Transverse colon (tissue), 4 donors: ENCODE measurements around the gene CCDC7. TPM values are rescaled to one million over a fixed set of nuclear protein-coding genes. Genes with fewer than 3 reads are reported as not detected.

Experiments used
- DNase-seq: peaks from one replicate; pipeline ENCODE4 v3.0.0-alpha.2; 2019
- H3K27ac ChIP-seq, 4 donors: fragments of 200-600 bp; sonication (generic); 2 replicates each; pipeline ENCODE4 v1.5.1; 2016 to 2018; ENCODE audit warnings: inconsistent platforms in 4 of 4
- H3K27me3 ChIP-seq: fragments of 200-600 bp; sonication (generic); 2 replicates; pipeline ENCODE4 v1.5.1; 2017; ENCODE audit warnings: inconsistent platforms
- H3K36me3 ChIP-seq, 4 donors: fragments of 200-600 bp; sonication (generic); 2 replicates each; pipeline ENCODE4 v1.5.1; 2017 to 2019; ENCODE audit warnings: inconsistent platforms in 4 of 4
- H3K4me1 ChIP-seq, 4 donors: fragments of 200-600 bp; sonication (generic); 2 replicates each; pipeline ENCODE4 v1.5.1; 2017 to 2020; ENCODE audit warnings: inconsistent platforms in 4 of 4
- H3K4me3 ChIP-seq, 4 donors: fragments of 200-600 bp; sonication (generic); 1 replicate in 1 of 4; 2 replicates in 3 of 4; pipeline versions ENCODE4 v1.5.1 to v1.6.1; 2017 to 2019; ENCODE audit warnings: inconsistent platforms in 4 of 4
- H3K9me3 ChIP-seq, 2 donors: fragments of 200-600 bp; sonication (generic); 2 replicates each; pipeline ENCODE4 v1.5.1; 2017 to 2019; ENCODE audit warnings: inconsistent platforms in 2 of 2
- EP300 ChIP-seq: sonication (generic); formaldehyde crosslinking; IDR thresholded peaks from one replicate; pipeline ENCODE4 v1.6.1; 2017; ENCODE audit warnings: antibody characterized with exemption, low read depth
- POLR2A ChIP-seq: fragments of 450-650 bp; IDR thresholded peaks from one replicate; pipeline ENCODE4 v1.6.1; 2016; ENCODE audit warnings: antibody characterized with exemption, mild to moderate bottlenecking, moderate library complexity
- POLR2AphosphoS5 ChIP-seq, 3 donors: sonication (generic); formaldehyde crosslinking; IDR thresholded peaks; one replicate each; pipeline ENCODE4 v1.6.1; 2016; ENCODE audit warnings: antibody characterized with exemption in 3 of 3
- WGBS, 2 donors: methylation state at CpG; one replicate each; pipeline ENCODE4 v1.1.5; 2018; ENCODE audit warnings: low coverage in 1 of 2; 5-methylcytosine and 5-hydroxymethylcytosine counted together
- in situ Hi-C, 4 donors: fragments of 200-750 bp; cut with MboI; loops; one replicate each; pipeline versions ENCODE4 v1.15.0 to v1.15.1; 2017; ENCODE audit warnings: low sequenced_read_pairs in 3 of 4, low pct_ligation_motif_present in 1 of 4, low pct_unique_long_range_greater_than_20kb in 1 of 4
- intact Hi-C: fragments of 100-400 bp; cut with DNase I; formaldehyde crosslinking; loops from one replicate; pipeline ENCODE4 v1.15.1; 2023; ENCODE audit warnings: low total_unique reads
- total RNA-seq, 4 donors: library from RNA; depleted of rRNA; stranded (reverse); fragments of >200 nt; gene quantifications; one replicate each; pipeline ENCODE4 v1.1.0, GENCODE V29; 2016
- TF ChIP-seq, protein P1 (sequence below), 5 experiments: fragments of 200-600 bp in 3 of 5; fragments of 450-650 bp in 2 of 5; sonication (generic) in 3 of 5; IDR thresholded peaks; 1 replicate in 2 of 5; 2 replicates in 3 of 5; pipeline ENCODE4 v1.5.1; 2016 to 2017; ENCODE audit warnings: antibody characterized with exemption in 5 of 5, inconsistent platforms in 3 of 5, mild to moderate bottlenecking in 2 of 5, moderate library complexity in 1 of 5

The CCDC7 gene
- total RNA-seq, 4 donors from 2014 or later = 4.8 to 17.6 (median 13.3) TPM

DNA sequence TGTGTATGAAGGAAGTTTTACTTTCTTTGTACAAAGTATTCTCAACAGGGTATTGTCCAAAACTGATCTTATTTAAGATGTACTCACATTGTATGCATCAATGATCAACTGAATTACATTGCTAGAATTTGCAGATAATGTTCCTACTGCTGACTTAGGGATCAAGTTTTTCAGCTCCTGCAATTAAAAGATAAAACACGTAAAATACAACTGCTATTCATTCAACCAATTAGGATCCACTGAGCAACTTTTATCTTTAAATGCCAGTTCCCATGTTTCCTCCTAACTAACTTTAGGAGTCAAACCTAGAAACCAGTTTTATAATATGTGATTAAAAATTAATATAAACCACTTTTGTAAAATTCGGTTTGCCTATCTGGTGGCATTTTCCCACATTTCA lies 476.2 kb downstream of the CCDC7 start:
- H3K36me3 ChIP-seq = peaks cover 0 to 85% (median 35%) of the 10 kb centered on the region in 4 donors
- no peaks in the 10 kb centered on the region for H3K27me3 ChIP-seq
- TF ChIP-seq, protein P1, sequence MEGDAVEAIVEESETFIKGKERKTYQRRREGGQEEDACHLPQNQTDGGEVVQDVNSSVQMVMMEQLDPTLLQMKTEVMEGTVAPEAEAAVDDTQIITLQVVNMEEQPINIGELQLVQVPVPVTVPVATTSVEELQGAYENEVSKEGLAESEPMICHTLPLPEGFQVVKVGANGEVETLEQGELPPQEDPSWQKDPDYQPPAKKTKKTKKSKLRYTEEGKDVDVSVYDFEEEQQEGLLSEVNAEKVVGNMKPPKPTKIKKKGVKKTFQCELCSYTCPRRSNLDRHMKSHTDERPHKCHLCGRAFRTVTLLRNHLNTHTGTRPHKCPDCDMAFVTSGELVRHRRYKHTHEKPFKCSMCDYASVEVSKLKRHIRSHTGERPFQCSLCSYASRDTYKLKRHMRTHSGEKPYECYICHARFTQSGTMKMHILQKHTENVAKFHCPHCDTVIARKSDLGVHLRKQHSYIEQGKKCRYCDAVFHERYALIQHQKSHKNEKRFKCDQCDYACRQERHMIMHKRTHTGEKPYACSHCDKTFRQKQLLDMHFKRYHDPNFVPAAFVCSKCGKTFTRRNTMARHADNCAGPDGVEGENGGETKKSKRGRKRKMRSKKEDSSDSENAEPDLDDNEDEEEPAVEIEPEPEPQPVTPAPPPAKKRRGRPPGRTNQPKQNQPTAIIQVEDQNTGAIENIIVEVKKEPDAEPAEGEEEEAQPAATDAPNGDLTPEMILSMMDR (IDR thresholded peaks at IDR 0.05) = no peak
- TF ChIP-seq POLR2A = no peak
- no peak for DNase-seq
- 81 to 92% methylated on average over 2 of the region's 2 CpGs for whole genome bisulfite sequencing, 2 donors
- H3K4me1 ChIP-seq = no peaks in the 10 kb centered on the region
- in situ Hi-C loops = no loop called here
- no peaks in the 10 kb centered on the region for H3K9me3 ChIP-seq
- no peak overlapping the region for H3K4me3 ChIP-seq
- intact Hi-C loops = no loop called here
- no peak overlapping the region for H3K27ac ChIP-seq

- Histone ChIP-seq H3K4me3 (no peak overlapping the region), H3K36me3 (peaks cover 0 to 94% (median 38%) of the 10 kb centered on the region in 4 donors), H3K4me1 (no peaks in the 10 kb centered on the region), H3K9me3 (no peaks in the 10 kb centered on the region), H3K27ac (no peak overlapping the region), H3K27me3 (no peaks in the 10 kb centered on the region)
- 58 to 75% methylated on average over 2 of the region's 2 CpGs for WGBS, 2 donors
- no peak for DNase-seq
- TF ChIP-seq, protein P1 (IDR thresholded peaks at IDR 0.05) = no peak
- no peak for TF ChIP-seq POLR2A
- TF ChIP-seq POLR2AphosphoS5 (IDR thresholded peaks at IDR 0.05) = no peak
- no peak for TF ChIP-seq EP300
- intact Hi-C loops (no loop called here), in situ Hi-C loops (no loop called here)
Measured at GRCh38 chr10:32923134-32923533, 477.2 kb downstream of the CCDC7 start.

DNA sequence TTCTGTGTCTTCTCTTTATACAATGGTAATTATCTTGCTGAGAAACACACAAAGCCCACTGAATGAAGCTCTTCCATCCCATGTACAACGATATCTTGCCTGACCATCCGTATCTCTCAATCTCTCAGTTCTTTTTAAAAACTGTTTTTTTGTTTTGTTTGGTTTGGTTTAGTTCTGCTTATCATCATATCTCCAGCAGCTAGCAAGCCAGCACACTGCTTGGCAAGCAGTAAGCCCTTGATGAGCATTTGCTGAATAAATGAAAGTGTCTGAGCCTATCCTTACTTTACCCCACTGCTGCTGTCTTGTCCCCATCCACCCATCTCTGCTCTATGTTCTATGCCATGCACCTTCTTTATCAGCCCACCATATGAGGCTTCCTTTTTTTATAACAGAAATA lies 477.9 kb downstream of the CCDC7 start:
- Histone ChIP-seq H3K27ac (no peak overlapping the region), H3K36me3 (peaks cover 0 to 90% (median 36%) of the 10 kb centered on the region in 4 donors), H3K27me3 (no peaks in the 10 kb centered on the region), H3K4me1 (no peaks in the 10 kb centered on the region), H3K4me3 (no peak overlapping the region), H3K9me3 (no peaks in the 10 kb centered on the region)
- in situ Hi-C loops = no loop called here
- no peak for DNase-seq
- intact Hi-C loops = no loop called here
- TF ChIP-seq, protein P1 (IDR thresholded peaks at IDR 0.05) = no peak
- TF ChIP-seq EP300 (no peak), POLR2A (no peak), POLR2AphosphoS5 (IDR thresholded peaks at IDR 0.05) (no peak)
- 70 to 87% methylated on average over 2 of the region's 2 CpGs for WGBS, 2 donors

Other genes with a start within 250 kb of the CCDC7 start
- gene EPC1, start 99.0 kb upstream of the CCDC7 start, total RNA-seq = 100 to 1,000 TPM in 1 of 4 donors, 10 to 100 TPM in 3; 40.3 to 148 (median 62.2) TPM